Adrenal gland (tissue), 5 donors: ENCODE measurements around the gene SSU72.

Experiments used
- CTCF ChIP-seq, 6 experiments: fragments of 450-650 bp in 4 of 6; fragments of 200-600 bp in 2 of 6; sonication (generic) in 1 of 6; IDR thresholded peaks; 1 replicate in 5 of 6; 2 replicates in 1 of 6; pipeline versions ENCODE4 v1.5.1 to v1.8.0; 2016 to 2021; ENCODE audit warnings: antibody characterized with exemption in 6 of 6, mild to moderate bottlenecking in 2 of 6, moderate library complexity in 1 of 6
- POLR2A ChIP-seq, 2 donors: fragments of 450-650 bp; IDR thresholded peaks; one replicate each; pipeline ENCODE4 v1.6.1; 2017; ENCODE audit warnings: antibody characterized with exemption in 2 of 2, mild to moderate bottlenecking in 2 of 2, moderate library complexity in 1 of 2
- donor health status: DM: no; HTN: no; CAD: no.

- no peak for TF ChIP-seq POLR2A (IDR thresholded peaks at IDR 0.05)
- TF ChIP-seq CTCF (IDR thresholded peaks at IDR 0.05): no peak
These were observed 46.1 kb downstream of the SSU72 start for GRCh38 chr1:1528301-1529267.
